Activated CD4-positive, alpha-beta T cell treated with anti-CD3 and anti-CD28 coated beads for 48 hours (primary cell): ENCODE results near the gene CACNA1B.
"Not testable (repeated sequence)": the region's sequence is repeated elsewhere in the genome, so short reads cannot be mapped to it uniquely, and the experiment has no call there.

Experiments used
- DNase-seq: peaks from one replicate; pipeline ENCODE4 v3.0.0-alpha.2; 2020

CACNA1B gene

GRCh38 chr9:137877506-137878122 is at the start of gene CACNA1B:
CACNA1B (plus strand) TSS chr9:137877782; CDS start chr9:137877934, 152 bp downstream.
- not testable (repeated sequence) for DNase-seq

DNA sequence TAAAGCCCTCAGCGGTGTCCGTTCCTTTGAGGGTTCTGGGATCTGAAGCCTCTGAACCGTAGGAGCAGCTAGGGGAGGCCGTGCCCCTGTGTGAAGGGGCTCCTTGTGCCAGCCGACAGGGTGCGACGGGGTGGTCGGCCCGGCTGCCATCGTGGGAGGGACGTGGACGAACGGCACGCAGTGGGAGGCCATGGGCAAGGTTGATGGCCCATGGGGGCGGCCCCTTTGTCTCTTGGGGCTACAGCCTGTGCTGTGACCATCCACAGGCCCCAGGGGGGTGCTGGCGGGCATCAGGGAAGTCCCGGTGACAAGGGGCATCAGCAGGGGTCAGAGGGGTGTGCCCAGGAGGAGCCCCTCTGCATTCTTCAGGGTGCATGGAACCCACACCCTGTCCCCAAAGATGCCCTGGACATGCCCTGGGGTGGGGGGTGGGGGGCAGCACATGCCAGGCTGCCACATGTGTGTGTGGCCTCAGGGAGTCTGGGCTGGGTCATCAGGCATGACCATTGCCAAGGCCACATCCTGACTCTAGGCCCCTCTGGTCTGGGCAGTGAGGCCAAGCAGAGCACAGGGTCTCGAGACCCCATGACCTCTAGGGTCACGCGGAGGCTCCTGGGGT is 49.6 kb upstream of the CACNA1B start:
- DNase-seq = no peak

DNA sequence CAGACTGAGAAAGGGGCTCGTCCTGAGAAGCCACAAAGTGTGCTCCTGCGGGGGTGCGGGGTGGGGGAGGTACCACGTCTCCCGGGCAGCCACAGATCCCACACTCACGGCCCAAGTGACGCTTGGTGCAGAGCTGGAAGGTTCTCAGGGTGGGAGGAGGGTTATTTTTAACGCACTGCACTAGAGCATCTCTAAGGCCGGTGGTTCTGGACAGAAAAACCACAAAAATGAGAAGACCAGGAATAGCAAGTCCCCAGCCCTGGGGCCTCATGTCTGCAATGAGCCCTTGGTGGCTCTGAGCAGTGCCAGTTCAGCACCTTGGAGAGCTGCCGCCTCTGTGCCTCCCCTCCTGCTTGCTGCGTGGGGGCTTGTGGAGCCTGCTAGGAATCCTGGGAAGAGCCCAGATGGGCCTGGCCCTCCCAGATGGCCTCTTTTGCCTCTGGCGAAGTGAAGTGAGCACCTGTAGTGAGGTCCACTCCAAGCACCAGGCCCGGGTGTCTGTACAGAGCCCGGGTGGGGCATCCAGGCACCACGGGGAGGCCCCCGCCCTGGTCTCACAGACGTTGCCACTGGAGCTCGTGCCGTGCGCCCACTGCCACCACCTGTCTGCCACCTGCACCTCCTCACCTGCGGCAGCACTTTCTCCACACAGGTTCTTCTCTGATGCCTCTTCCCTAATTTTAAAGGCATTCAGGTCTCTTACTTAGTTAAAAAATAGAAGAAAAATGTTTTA is 48.9 kb upstream of the CACNA1B start:
- DNase-seq = peak; percentile 28

DNA sequence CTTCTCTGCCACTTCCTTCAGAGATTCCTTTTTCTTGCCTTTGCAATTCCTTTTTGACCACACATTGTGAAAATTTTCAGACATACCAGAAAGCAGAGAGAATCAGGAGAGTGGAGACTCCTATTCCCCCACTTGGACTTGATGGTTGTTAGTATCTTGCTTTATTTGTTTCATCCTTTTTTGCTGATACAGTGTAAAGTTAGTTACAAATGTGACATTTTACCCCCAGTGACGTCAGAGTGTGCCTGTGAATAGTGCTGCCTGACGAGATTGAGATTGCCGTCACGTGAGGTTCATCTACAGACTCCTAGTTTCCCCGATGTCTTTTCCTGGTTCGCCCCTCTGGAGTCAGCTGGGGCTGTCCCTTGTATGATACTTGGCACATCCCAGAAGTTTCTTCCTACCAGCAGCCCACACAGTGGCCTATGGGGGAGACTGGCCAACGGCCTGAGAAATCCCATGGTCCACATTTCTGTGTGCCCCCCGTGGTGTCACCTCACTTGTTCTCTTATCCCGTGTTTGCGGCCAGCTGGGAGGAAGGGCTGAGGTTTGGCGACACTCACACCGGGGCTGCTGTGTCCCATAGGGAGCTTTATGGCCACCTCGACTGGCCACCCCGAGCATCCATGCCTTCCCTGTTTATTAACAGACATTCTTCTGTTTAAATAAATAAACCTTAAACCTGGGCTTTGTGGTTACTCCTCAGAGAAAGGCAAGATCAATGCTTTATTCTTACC is 48.2 kb upstream of the CACNA1B start:
- DNase-seq = no peak

GRCh38 chr9:137832191-137832700 is 45.3 kb upstream of the CACNA1B start:
- no peak for DNase-seq

GRCh38 chr9:137832830-137833590 is 44.6 kb upstream of the CACNA1B start:
- no peak for DNase-seq

GRCh38 chr9:137833721-137834613 is 43.6 kb upstream of the CACNA1B start:
- no peak for DNase-seq

- DNase-seq = no peak
Observed at GRCh38 chr9:137834846-137835546, 42.6 kb upstream of the CACNA1B start.

DNA sequence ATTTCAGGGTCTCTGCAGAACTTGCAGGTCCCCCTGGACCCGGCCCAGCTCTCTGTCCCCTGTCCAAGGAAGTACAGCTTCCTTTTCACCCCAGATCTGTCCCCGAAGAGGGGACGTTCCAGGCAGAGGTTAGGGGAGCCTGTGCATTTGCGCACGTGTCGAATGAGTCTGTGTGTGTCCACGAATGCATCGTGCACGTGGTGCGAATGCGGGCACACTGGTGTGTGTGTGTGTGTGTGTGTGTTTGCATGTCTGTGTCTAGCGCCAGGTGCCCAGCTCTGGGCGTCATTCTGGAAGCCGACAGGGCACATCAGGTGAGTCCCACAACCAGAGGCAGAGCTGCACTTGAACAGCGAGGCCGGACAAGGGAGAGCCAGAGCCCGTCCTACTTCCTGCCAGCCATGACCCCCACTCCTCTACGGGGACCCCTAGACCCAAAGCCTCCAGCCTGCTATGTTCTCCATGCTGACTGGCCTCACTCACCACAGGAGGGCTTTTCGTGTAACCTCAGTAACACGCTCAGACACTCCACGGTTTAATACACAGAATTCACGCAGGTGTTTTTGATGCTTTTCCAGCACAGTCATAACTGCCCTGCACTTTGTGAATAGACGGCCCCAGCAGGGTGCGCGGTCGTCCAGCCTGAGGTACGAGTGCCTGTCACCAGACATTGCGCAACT is 41.3 kb upstream of the CACNA1B start:
- no peak for DNase-seq

- DNase-seq = no peak
Observed at GRCh38 chr9:137836831-137837241, 40.7 kb upstream of the CACNA1B start.

- DNase-seq = no peak
Observed at GRCh38 chr9:137837345-137838278, 40.0 kb upstream of the CACNA1B start.

DNA sequence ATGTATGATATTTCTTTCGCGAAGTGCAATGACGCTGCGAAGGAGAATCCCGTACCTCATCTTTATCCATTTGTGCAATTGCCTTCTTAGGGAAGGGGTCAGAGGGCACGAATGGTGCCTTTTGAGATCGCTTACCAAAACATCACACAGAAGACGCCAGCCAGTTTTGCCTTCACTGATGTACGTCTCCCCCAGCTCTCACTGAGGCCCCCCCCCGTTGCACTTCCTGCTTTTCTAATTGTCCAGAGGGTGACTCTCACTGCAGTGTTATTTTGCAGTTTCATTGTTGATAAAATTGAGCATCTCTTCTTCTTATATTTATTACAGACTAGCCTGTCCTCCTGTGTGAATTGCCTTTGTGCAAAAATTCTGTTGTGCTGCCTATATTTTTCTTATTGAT is 39.0 kb upstream of the CACNA1B start:
- DNase-seq = no peak

- no peak for DNase-seq
Observed at GRCh38 chr9:137843355-137843754, 34.2 kb upstream of the CACNA1B start.

DNA sequence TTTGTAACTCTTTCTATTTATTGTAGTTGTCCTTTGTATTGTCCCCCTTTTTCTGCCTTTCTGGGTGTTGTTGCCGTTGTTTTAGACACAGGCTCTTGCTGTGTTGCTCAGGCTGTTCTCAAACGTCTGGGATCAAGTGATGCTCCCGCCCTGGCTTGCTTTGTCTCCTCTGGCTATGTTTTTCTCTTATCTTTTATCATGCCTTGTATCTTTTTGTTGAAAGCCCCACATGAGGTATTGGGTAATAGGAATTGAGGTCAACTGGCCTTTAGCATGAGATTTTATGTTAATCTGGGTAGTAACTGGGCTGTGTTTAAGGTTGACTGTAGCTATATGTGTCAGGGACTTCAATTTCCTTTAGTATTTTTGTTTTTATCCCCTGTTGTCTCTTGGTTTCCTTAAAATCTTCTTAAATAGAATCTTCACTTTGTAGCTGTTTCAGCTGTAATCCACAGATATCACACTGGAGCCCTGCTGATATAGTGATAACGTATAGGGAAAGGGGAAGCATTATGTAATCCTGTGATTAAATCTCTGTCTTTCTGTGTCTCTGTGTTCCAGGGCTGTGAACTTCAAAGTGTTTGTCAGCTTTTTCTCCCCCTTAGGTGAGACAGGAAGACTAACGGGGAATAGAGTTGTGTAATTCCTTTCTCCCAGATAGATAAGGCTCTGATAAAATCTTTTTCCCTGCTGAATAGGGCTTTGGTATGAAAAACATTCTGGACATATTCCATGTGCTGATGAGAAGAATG is 25.9 kb upstream of the CACNA1B start:
- DNase-seq = no peak

DNA sequence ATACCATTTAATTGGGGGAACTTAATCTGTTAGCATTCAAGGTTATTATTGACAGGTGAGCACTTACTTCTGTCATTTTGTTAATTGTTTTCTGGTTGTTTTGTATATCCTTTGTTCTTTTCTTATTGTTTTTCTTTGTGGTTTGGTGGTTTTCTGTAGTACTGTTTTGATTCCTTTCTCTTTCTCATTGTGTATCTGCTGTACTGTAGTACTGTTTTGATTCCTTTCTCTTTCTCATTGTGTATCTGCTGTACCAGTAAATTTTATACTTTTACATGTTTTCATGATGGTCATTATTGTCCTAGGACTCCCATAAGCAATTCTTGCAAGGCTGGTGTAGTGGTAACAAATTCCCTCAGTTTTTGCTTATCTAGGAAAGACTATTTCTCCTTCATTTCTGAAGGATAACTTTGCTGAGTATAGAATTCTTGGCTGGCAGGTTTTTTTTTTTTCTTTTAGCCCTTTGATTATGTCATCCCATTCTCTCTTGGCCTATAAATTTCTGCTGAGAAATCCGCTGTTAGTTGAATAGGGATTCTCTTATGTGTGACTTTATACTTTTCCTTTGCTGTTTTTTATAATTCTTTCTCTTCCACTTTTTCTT is 24.1 kb upstream of the CACNA1B start:
- no peak for DNase-seq

- DNase-seq = no peak
Observed at GRCh38 chr9:137860361-137860760, 17.2 kb upstream of the CACNA1B start.

DNA sequence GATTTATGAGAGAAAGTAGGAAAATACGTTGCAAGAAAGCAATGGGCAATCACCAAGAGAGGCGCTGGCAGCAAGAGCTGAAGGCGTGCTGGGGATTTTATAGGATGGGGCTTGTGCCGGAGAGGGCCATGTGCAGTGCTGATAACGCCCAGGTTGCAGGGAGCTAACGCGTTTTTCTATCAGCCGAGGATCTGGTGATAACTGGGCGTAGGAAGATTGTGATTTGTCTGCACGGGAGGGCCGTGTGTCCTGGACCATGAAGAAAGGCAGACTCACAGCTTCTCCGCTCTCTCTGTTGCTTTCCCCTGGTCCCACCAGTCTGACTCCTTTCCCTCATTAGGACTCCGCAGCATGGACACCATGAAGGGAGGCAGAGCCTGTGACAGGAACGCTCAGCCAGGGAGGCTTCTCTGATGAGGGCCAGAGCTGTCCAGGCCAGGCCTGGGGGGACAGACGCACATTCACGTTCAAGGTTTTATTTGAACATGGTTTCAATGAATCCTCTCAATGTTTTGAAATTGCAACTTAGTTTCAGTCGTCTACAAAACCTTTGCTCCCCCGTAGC is 11.9 kb upstream of the CACNA1B start:
- no peak for DNase-seq
